ENCODE data around the gene ARSG.

- TF ChIP-seq ZNF558 (tag by site-specific recombination; IDR thresholded peaks at IDR 0.05), result no peak
- no peak for TF ChIP-seq CTCF (tag by site-specific recombination; IDR thresholded peaks at IDR 0.05)
- TF ChIP-seq ZNF24 (tag by site-specific recombination; IDR thresholded peaks at IDR 0.05), result no peak
- no peak for TF ChIP-seq ZNF416 (tag by site-specific recombination; IDR thresholded peaks at IDR 0.05)
- TF ChIP-seq PBX3 (CRISPR knock-in tag; IDR thresholded peaks at IDR 0.05), result no peak
- TF ChIP-seq ZNF501 (tag by site-specific recombination; IDR thresholded peaks at IDR 0.05), result no peak
- TF ChIP-seq TCF7L2 (IDR thresholded peaks at IDR 0.05; ENCODE audit: borderline replicate concordance, low read depth, low read length), result no peak
- TF ChIP-seq ELK4 (IDR thresholded peaks at IDR 0.05; ENCODE audit: borderline replicate concordance, low read depth, low read length), result no peak
- no peak for TF ChIP-seq ZBTB49 (tag by site-specific recombination; IDR thresholded peaks at IDR 0.05; ENCODE audit: low read depth)
Observed at GRCh38 chr17:68468788-68469187, 177.5 kb downstream of the ARSG start.
